GM12864 (cell line): Measurements from ENCODE around the gene ALK.

Experiments
- DNase-seq: peaks from one replicate; pipeline ENCODE4 v3.0.0-alpha.2; 2011; ENCODE audit warnings: low read depth
- H3K4me3 ChIP-seq: 2 replicates; pipeline ENCODE4 v1.5.1; 2011; ENCODE audit warnings: mild to moderate bottlenecking, low read depth, low read length, control low read depth
- TF ChIP-seq, protein P1 (sequence below): IDR thresholded peaks from 2 replicates; pipeline ENCODE4 v1.5.1; 2011; ENCODE audit warnings: low read depth, mild to moderate bottlenecking, moderate library complexity, low read length, control low read depth, inconsistent platforms; ENCODE audit errors: missing control alignments

ALK gene

DNA sequence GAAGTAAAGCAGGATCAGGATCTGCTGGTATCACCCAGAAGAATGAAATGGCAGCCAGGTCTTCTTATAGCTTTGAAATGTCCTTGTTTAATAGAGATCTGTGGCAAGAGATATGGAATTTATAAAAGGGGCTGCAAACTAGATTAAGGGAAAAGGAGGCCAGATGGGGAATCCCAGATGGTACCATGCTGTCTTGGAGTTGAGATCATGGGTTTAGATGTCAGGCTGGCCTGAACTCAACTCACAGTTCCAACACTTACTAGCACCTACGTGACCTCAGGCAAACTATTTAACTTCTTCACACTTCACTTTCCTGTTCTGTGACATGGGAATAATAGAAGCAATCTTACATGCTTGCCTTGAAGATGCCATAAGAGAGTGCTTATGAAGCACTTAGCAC is 188.2 kb downstream of the ALK start:
- no peak for DNase-seq
- H3K4me3 ChIP-seq = no peak overlapping the region
- TF ChIP-seq, protein P1, sequence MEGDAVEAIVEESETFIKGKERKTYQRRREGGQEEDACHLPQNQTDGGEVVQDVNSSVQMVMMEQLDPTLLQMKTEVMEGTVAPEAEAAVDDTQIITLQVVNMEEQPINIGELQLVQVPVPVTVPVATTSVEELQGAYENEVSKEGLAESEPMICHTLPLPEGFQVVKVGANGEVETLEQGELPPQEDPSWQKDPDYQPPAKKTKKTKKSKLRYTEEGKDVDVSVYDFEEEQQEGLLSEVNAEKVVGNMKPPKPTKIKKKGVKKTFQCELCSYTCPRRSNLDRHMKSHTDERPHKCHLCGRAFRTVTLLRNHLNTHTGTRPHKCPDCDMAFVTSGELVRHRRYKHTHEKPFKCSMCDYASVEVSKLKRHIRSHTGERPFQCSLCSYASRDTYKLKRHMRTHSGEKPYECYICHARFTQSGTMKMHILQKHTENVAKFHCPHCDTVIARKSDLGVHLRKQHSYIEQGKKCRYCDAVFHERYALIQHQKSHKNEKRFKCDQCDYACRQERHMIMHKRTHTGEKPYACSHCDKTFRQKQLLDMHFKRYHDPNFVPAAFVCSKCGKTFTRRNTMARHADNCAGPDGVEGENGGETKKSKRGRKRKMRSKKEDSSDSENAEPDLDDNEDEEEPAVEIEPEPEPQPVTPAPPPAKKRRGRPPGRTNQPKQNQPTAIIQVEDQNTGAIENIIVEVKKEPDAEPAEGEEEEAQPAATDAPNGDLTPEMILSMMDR = no peak

DNA sequence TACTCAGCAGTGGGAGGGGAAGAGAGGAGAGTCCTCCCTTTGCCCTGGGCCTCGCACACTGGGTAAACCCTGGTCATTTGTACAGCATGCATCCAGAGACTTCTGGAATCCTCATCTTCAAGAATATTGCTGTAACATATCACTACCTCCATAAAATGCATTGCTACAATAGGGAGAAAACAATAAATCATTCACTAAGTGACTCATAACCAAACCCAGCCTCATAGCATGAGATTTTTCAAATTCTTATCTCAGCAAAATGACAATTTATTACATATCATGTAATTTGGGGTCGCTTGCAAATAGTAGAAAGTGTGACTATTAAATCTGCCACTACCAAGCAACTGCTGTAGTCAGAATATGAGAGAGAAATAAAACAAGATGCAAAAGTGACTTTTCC is 189.4 kb downstream of the ALK start:
- DNase-seq = no peak
- TF ChIP-seq, protein P1 = no peak
- no peak overlapping the region for H3K4me3 ChIP-seq

DNA sequence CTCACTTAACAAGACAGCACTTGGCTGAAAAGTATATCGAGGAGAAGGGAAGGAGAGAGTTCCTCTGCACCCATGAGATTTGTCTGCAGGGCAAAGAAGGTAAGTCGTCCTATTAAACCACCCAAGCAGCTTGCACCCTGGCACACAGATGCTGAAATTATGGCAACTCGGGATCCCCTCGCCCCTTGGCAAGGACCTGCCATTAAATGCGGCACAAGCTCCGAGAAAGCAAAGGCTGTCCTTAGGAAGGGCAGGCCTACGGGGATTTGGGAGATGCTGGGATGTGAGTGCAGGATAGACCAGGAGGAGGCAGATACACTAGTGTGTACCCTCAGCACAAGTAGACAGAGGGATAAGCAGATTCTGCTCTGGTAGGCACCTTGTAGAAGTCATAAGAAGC is 191.5 kb downstream of the ALK start:
- no peak overlapping the region for H3K4me3 ChIP-seq
- TF ChIP-seq, protein P1 = no peak
- no peak for DNase-seq

DNA sequence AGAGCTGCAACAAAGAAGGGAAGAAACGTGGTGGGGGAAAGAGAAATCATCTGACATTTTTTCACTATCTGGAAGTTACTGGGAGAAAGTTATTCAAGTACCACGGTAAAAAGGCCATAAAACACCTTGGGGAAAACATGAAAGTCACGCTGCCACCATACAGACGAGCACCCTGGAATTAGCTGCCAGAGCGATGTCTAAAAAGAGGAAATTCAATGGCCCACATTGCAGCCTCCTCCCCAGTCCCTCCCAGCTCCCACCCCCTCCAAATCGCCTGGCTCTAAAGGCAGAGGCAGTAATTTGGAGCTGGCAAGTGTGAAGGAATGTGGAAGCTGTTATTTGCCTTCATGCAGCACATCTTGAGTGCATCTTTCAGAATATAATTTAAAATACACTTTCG is 192.0 kb downstream of the ALK start:
- no peak for DNase-seq
- TF ChIP-seq, protein P1 = no peak
- no peak overlapping the region for H3K4me3 ChIP-seq

DNA sequence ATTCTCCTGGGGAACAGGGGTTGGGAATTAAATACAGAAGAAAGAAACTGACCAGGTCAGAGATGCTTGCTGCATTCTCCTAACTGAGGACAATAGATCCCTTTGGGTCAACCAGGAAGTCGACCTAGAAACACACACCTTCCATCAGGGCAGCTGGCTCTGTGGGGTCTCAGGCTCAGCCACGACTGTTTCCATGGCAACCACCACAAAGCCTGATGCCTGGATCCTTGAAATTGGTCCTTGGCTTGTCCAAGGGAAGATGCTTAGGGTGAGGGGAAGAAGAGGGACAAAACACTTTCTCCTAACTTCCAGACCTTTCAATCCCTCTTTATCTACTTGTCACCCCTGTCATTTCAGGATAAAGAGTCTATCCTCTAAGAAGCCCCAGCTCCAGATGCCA is 194.4 kb downstream of the ALK start:
- DNase-seq = no peak
- no peak overlapping the region for H3K4me3 ChIP-seq
- TF ChIP-seq, protein P1 = no peak

DNA sequence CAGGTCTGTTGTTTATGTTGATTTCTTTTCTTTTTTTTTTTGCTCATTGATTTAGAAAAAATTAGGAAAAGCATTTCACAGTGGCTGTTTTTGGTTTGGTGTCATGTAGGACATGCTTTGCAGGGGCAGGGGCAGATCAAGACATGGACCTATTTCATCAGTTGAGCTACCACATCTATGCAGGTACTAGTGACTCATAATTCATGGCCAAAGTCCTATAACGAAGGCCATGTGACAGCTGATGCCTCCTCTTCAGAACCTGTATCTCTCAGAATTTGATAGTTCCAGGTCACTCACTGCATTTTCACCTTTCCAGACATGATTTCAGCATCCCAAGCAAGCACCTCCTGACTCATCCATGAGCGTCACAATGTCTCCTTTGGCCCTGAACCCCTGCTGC is 195.8 kb downstream of the ALK start:
- TF ChIP-seq, protein P1 = no peak

DNA sequence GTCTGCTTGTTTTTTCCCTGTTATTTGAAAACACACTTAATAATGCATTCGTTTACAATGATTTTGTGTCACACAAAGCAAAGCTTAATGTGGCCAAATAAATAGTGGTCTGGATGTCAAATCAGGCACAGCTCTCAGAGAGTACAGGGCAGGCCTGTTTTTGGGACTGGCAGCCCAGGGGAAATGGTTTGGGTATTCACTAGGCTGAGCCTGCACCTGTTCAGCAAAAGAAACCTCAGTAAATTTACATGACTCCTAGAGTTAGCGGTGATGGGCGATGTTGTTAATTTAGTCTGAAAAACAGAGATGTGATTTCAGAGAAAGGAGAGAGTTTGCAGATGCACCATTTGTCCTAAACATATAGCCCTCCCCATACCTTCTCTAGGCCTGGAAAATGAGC is 197.1 kb downstream of the ALK start:
- DNase-seq = no peak
- no peak overlapping the region for H3K4me3 ChIP-seq
- TF ChIP-seq, protein P1 = no peak

More for the DNA sequence above, 195.8 kb downstream of the ALK start:
- H3K4me3 ChIP-seq = no peak overlapping the region
- no peak for DNase-seq
